Endothelial cell of umbilical vein (primary cell): Measurements from ENCODE around the gene OVOL2. TPM values are rescaled to one million over a fixed set of nuclear protein-coding genes. Genes with fewer than 3 reads are reported as not detected.

Experiments
- BruUV-seq: library from RNA; stranded (reverse); fragments of 400-500 nt; replicated peaks from 2 replicates; lab custom pipeline; 2021; lab: Mats Ljungman, UMichigan
- CTCF ChIA-PET: fragments of 300-600, 350-600 bp; sonication (Branson Sonifier 250); formaldehyde crosslinking; loops from one replicate; lab custom pipeline; 2021; ENCODE audit warnings: antibody characterized with exemption, inconsistent platforms; lab: Charles Lee
- POLR2A ChIA-PET: fragments of 300-600, 350-600 bp; sonication (Branson Sonifier 250); formaldehyde crosslinking; loops from one replicate; lab custom pipeline; 2021; ENCODE audit warnings: antibody characterized with exemption, inconsistent platforms; lab: Charles Lee
- DNase-seq: peaks from one replicate; pipeline ENCODE4 v3.0.0-alpha.2; 2011; ENCODE audit warnings: low read depth, low spot score
- FAIRE-seq: peaks from 2 replicates; lab custom pipeline; 2011; peaks lifted over from hg19 to GRCh38; lab: Jason Lieb, UNC
- H2AFZ ChIP-seq: 2 replicates; pipeline ENCODE4 v1.6.0; 2012; ENCODE audit warnings: low read depth, low read length, control low read depth, inconsistent platforms
- H3K27ac ChIP-seq: 2 replicates; pipeline ENCODE4 v1.5.1; 2011; ENCODE audit warnings: low read depth, mild to moderate bottlenecking, control low read depth, low read length, moderate library complexity; ENCODE audit not compliant: insufficient read depth
- H3K27me3 ChIP-seq, 2 experiments: 2 replicates each; pipeline versions ENCODE4 v1.6.0 to v1.6.1; 2011; ENCODE audit warnings: low read length in 2 of 2, mixed read lengths in 1 of 2; ENCODE audit not compliant: control insufficient read depth in 2 of 2, insufficient read depth in 2 of 2
- H3K36me3 ChIP-seq, 2 experiments: 2 replicates in 1 of 2; 3 replicates in 1 of 2; pipeline ENCODE4 v1.5.1; 2011; ENCODE audit warnings: low read length in 2 of 2, mild to moderate bottlenecking in 1 of 2, moderate library complexity in 1 of 2; ENCODE audit not compliant: control insufficient read depth in 2 of 2, insufficient read depth in 2 of 2; ENCODE audit errors: extremely low read depth in 1 of 2
- H3K4me1 ChIP-seq: 3 replicates; pipeline ENCODE4 v1.5.1; 2011; ENCODE audit warnings: mild to moderate bottlenecking, low read length; ENCODE audit not compliant: control insufficient read depth, insufficient read depth; ENCODE audit errors: extremely low read depth
- H3K4me2 ChIP-seq: 2 replicates; pipeline ENCODE4 v1.6.1; 2011; ENCODE audit warnings: low read length, control low read depth, mixed read lengths; ENCODE audit not compliant: insufficient read depth
- H3K4me3 ChIP-seq, 3 experiments: fragments of 200-600 bp in 1 of 3; sonication (generic), shearing (Covaris generic) in 1 of 3; replicated peaks in 1 of 3; 2 replicates each; pipeline ENCODE4 v1.5.1; 2011 to 2016; ENCODE audit warnings: control low read depth in 3 of 3, low read length in 3 of 3, mild to moderate bottlenecking in 2 of 3, inconsistent platforms in 1 of 3, low read depth in 1 of 3, moderate library complexity in 1 of 3; ENCODE audit not compliant: insufficient read depth in 1 of 3
- H3K79me2 ChIP-seq: 2 replicates; pipeline ENCODE4 v1.6.0; 2012; ENCODE audit warnings: low read length, inconsistent platforms; ENCODE audit not compliant: control insufficient read depth, insufficient read depth
- H3K9ac ChIP-seq: replicated peaks from 2 replicates; pipeline ENCODE3; 2011; ENCODE audit warnings: low read length, control low read depth; ENCODE audit not compliant: insufficient read depth; ENCODE audit errors: extremely low read depth
- H3K9me1 ChIP-seq: replicated peaks from 3 replicates; pipeline ENCODE4 v1.6.0; 2011; ENCODE audit warnings: mild to moderate bottlenecking, low read length; ENCODE audit not compliant: control insufficient read depth, insufficient read depth; ENCODE audit errors: extremely low read depth
- H3K9me3 ChIP-seq: replicated peaks from 2 replicates; pipeline ENCODE4 v1.5.1; 2012; ENCODE audit warnings: low read length, inconsistent platforms; ENCODE audit not compliant: control insufficient read depth, insufficient read depth
- H4K20me1 ChIP-seq: replicated peaks from 2 replicates; pipeline ENCODE3; 2011; ENCODE audit warnings: mild to moderate bottlenecking, low read length; ENCODE audit not compliant: control insufficient read depth, insufficient read depth; ENCODE audit errors: extremely low read depth
- EZH2 ChIP-seq: IDR thresholded peaks from 2 replicates; pipeline ENCODE4 v1.6.1; 2012; ENCODE audit warnings: borderline replicate concordance, low read depth, mild to moderate bottlenecking, moderate library complexity, low read length, inconsistent platforms; ENCODE audit not compliant: severe bottlenecking
- FOS ChIP-seq: IDR thresholded peaks from 2 replicates; pipeline ENCODE4 v1.6.1; 2011; ENCODE audit warnings: mild to moderate bottlenecking, low read length, moderate library complexity, borderline replicate concordance; ENCODE audit not compliant: insufficient read depth
- GATA2 ChIP-seq: IDR thresholded peaks from 2 replicates; pipeline ENCODE4 v1.7.0; 2011; ENCODE audit warnings: low read depth, mild to moderate bottlenecking, moderate library complexity, mixed read lengths, low read length; ENCODE audit not compliant: insufficient read length, insufficient read depth
- JUN ChIP-seq: IDR thresholded peaks from 2 replicates; pipeline ENCODE4 v1.6.1; 2011; ENCODE audit warnings: borderline replicate concordance, low read depth; ENCODE audit not compliant: insufficient read length, insufficient read depth
- MYC ChIP-seq: IDR thresholded peaks from one replicate; pipeline ENCODE4 v1.6.1; 2011; ENCODE audit warnings: mild to moderate bottlenecking, low read depth, low read length
- POLR2A ChIP-seq: IDR thresholded peaks from 2 replicates; pipeline ENCODE4 v1.6.1; 2012; ENCODE audit warnings: low read depth, mild to moderate bottlenecking, control low read depth, low read length
- POLR2AphosphoS5 ChIP-seq: IDR thresholded peaks from 2 replicates; pipeline ENCODE4 v1.6.1; 2012; ENCODE audit warnings: low read depth, mild to moderate bottlenecking, control low read depth, low read length, moderate library complexity; ENCODE audit not compliant: insufficient read depth
- dilution Hi-C: fragments of 300-500 bp; cut with MboI; formaldehyde crosslinking; loops from one replicate; pipeline ENCODE4 v1.15.0; 2019; ENCODE audit warnings: low sequenced_read_pairs; ENCODE audit not compliant: extremely low pct_ligation_motif_present
- intact Hi-C: fragments of 100-400 bp; cut with micrococcal nuclease; formaldehyde crosslinking; loops from one replicate; pipeline ENCODE4 v1.10.0; 2022
- polyA plus RNA-seq, 4 experiments: library from polyadenylated mRNA; depleted of rRNA in 3 of 4; stranded (reverse) in 3 of 4; unstranded in 1 of 4; fragments of >200 nt; gene quantifications; 2 replicates each; pipeline versions ENCODE4 v1.2.1 to v1.2.3, GENCODE V29; 2011 to 2012; ENCODE audit warnings: missing spikeins in 1 of 4
- total RNA-seq: library from RNA; stranded (reverse); gene quantifications from 2 replicates; pipeline ENCODE4 v1.2.3, GENCODE V29; 2021
- TF ChIP-seq, protein P1 (sequence below): IDR thresholded peaks from 2 replicates; pipeline ENCODE4 v1.6.1; 2011; ENCODE audit not compliant: insufficient read depth, insufficient read length
- TF ChIP-seq, protein P2 (sequence below), 2 donors: IDR thresholded peaks; 1 replicate in 1 of 2; 2 replicates in 1 of 2; pipeline ENCODE4 v1.5.1; 2011; ENCODE audit warnings: low read length in 2 of 2, mild to moderate bottlenecking in 2 of 2, moderate library complexity in 2 of 2, control low read depth in 1 of 2, inconsistent platforms in 1 of 2, low read depth in 1 of 2; ENCODE audit not compliant: insufficient read depth in 1 of 2; ENCODE audit errors: extremely low read depth in 1 of 2

Gene OVOL2
- total and polyA plus RNA-seq, 2 donors (not counting 3 experiments of a cell fraction or from before 2014, with no cell fraction given) = not detected

DNA sequence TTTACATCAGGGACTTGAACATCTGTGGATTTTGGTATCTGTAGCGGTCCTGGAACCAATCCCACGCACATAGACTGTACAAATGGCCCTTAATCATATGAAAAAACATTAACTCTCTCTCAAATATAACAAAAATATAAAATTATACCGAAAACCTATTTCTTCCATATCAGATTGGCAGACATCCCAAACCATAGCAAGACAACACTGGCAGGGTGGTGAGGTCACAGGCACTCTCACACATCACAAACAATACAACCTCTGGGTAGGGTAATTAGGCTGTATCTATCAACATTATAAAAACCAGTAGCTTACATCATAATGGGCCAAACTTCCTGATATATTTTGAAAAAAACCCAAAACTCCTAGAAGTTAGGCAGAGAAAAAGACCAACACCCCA lies 40.9 kb downstream of the OVOL2 start:
- ChIA-PET POLR2A (interaction anchor here (0.7 kb wide), 1 partner anchor 496 kb away, joined by 3 read pairs; no protein-coding TSS in a partner anchor), CTCF (interaction anchor here (1.4 kb wide), 1 partner anchor 15 kb away, joined by 7 read pairs; no protein-coding TSS in a partner anchor)
- intact Hi-C loops = no loop called here
- TF ChIP-seq EZH2 (no peak), JUN (no peak), POLR2A (no peak), GATA2 (no peak), POLR2AphosphoS5 (no peak), FOS (no peak), MYC (no peak)
- TF ChIP-seq, protein P1, sequence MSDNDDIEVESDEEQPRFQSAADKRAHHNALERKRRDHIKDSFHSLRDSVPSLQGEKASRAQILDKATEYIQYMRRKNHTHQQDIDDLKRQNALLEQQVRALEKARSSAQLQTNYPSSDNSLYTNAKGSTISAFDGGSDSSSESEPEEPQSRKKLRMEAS = no peak
- TF ChIP-seq, protein P2, sequence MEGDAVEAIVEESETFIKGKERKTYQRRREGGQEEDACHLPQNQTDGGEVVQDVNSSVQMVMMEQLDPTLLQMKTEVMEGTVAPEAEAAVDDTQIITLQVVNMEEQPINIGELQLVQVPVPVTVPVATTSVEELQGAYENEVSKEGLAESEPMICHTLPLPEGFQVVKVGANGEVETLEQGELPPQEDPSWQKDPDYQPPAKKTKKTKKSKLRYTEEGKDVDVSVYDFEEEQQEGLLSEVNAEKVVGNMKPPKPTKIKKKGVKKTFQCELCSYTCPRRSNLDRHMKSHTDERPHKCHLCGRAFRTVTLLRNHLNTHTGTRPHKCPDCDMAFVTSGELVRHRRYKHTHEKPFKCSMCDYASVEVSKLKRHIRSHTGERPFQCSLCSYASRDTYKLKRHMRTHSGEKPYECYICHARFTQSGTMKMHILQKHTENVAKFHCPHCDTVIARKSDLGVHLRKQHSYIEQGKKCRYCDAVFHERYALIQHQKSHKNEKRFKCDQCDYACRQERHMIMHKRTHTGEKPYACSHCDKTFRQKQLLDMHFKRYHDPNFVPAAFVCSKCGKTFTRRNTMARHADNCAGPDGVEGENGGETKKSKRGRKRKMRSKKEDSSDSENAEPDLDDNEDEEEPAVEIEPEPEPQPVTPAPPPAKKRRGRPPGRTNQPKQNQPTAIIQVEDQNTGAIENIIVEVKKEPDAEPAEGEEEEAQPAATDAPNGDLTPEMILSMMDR (IDR thresholded peaks at IDR 0.05; ENCODE audit: extremely low read depth in 1 of 2, insufficient read depth in 1 of 2, low read depth in 1 of 2, low read length in 2 of 2) = no peak
- FAIRE-seq (no peak), DNase-seq (no peak)
- Histone ChIP-seq H3K9ac (no peak overlapping the region), H3K36me3 (no peaks in the 10 kb centered on the region), H3K27me3 (no peaks in the 10 kb centered on the region), H2AFZ (no peak overlapping the region), H3K4me2 (no peak overlapping the region), H3K4me3 (no peak overlapping the region), H3K9me1 (no peaks in the 10 kb centered on the region), H3K4me1 (no peaks in the 10 kb centered on the region), H3K79me2 (no peaks in the 10 kb centered on the region), H3K9me3 (no peaks in the 10 kb centered on the region), H4K20me1 (no peaks in the 10 kb centered on the region), H3K27ac (no peak overlapping the region)
- no TSS peak for BruUV-seq
- dilution Hi-C loops = no loop called here
